C1 segment of cervical spinal cord (tissue), 14 donors: Measurements from ENCODE around the gene LRRC10.

Source experiments
- DNase-seq, 14 donors: peaks; one replicate each; lab custom pipeline; 2025; lab: John Stamatoyannopoulos, UW

The LRRC10 gene

DNA sequence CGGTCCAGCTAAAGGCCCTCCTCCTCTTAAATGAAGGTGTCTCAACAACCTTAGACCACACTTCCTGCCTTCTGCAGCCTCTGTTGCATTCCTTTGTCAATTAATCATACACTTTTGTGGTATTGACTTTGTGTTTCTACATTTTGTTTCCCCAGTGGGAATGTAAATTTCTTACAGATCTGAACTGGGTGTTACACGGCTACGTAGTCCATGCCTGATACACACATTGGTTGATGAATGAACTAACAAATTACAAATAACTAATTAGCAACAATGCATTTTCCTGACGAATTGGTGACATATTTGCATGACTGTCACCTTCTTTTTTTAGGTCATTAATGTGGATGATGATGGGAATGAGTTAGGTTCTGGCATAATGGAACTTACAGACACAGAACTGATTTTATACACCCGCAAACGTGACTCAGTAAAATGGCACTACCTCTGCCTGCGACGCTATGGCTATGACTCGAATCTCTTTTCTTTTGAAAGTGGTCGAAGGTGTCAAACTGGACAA lies 40.6 kb downstream of the LRRC10 start:
- no peak for DNase-seq

DNA sequence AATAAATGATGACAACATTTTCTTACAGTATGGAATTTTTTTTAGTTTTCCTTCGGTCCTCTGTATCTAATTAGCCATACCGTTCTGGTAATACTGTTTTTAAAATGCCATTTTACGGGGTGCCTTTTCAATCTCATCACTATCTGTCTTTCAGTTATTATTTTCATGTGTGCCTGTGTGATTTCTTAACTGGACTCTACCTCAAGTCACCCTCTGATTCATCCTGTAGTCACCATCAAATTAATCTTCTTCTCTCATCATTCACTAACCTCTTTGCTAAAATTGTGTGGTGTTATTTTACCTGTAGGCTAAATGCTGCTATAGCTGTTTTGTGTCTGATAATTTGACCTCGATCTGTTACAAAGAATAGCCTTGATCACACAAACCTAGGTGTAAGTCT lies 41.5 kb downstream of the LRRC10 start:
- no peak for DNase-seq

DNA sequence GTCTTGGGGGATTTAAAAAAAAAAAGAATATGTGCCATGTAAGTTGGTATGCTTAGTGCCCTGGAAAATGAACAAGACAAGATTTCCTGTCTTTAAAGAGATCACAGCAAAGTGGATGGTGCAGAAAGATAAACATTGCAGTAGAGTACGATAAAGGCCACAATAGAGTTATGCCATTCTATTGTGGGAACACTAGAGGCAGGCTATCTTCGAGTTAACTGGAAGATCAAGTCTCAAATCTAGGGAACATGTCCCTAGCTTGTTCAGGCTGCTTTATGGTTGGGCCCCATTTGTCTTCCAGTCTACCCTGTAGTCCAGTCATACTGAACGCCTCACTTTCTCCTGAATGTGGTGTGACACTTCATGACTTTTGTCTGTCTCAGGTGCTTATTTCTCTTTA lies 44.1 kb downstream of the LRRC10 start:
- no peak for DNase-seq

DNA sequence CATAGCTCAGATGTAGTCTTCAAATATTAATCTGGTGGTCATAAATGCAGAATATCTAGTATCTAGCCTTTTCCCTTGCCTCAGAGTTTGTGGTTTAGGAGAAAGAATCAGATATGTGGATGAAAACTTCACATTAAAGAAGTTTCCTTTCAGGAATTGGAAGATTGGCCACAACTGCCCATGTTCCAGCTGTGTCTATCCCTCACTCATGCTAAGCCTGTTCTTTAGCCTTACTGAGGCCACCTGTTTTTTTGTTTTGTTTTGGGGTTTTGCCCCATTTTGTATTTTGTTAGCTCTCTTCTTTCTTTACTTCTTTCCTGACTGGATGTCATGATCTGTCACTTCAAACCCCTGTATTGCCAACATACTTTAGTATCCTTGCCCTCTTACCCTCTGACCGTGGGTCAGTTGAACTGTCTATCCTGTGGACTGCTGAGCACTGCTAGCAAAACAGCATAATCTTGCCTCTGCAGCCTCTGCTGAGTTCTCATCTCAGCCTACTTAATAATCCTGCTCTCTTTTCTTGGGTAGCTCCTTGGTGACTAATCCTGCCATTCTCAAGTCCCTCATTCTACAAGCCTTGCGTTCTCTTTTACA lies 47.4 kb downstream of the LRRC10 start:
- DNase-seq, result no peak
